Activated CD4-positive, alpha-beta memory T cell treated with anti-CD3 and anti-CD28 coated beads for 36 hours (primary cell): ENCODE data around the gene STXBP1. TPM values are rescaled to one million over a fixed set of nuclear protein-coding genes. Genes with fewer than 3 reads are reported as not detected.

Source experiments
- CTCF ChIA-PET: fragments of 350-600 bp; sonication (Branson Sonifier 250); formaldehyde crosslinking; loops from one replicate; lab custom pipeline; 2021; ENCODE audit warnings: antibody characterized with exemption, inconsistent platforms; lab: Charles Lee
- POLR2A ChIA-PET: fragments of 350-600 bp; sonication (Branson Sonifier 250); formaldehyde crosslinking; loops from one replicate; lab custom pipeline; 2021; ENCODE audit warnings: antibody characterized with exemption; lab: Charles Lee
- DNase-seq: peaks from one replicate; pipeline ENCODE4 v3.0.0-alpha.2; 2020
- H3K27ac Mint-ChIP-seq: one replicate; pipeline ENCODE4 v1.8.0; 2021; ENCODE audit warnings: mixed read lengths
- H3K27me3 Mint-ChIP-seq: one replicate; pipeline ENCODE4 v1.8.0; 2021; ENCODE audit warnings: mixed read lengths
- H3K36me3 Mint-ChIP-seq: one replicate; pipeline ENCODE4 v1.8.0; 2021; ENCODE audit warnings: mixed read lengths
- H3K4me1 Mint-ChIP-seq: one replicate; pipeline ENCODE4 v1.8.0; 2021; ENCODE audit warnings: low read depth, mixed read lengths
- H3K4me3 Mint-ChIP-seq: one replicate; pipeline ENCODE4 v1.8.0; 2021; ENCODE audit warnings: mild to moderate bottlenecking, mixed read lengths
- H3K9me3 Mint-ChIP-seq: one replicate; pipeline ENCODE4 v1.8.0; 2021; ENCODE audit warnings: mixed read lengths
- intact Hi-C: fragments of 100-400 bp; cut with micrococcal nuclease; formaldehyde crosslinking; loops from one replicate; pipeline ENCODE4 v1.15.1; 2023
- total RNA-seq, 2 experiments: library from RNA; stranded (reverse); gene quantifications; one replicate each; pipeline ENCODE4 v1.2.3, GENCODE V29; 2021

STXBP1 gene
- total RNA-seq, 2 experiments from 2014 or later = 27.3 to 27.8 TPM

DNA sequence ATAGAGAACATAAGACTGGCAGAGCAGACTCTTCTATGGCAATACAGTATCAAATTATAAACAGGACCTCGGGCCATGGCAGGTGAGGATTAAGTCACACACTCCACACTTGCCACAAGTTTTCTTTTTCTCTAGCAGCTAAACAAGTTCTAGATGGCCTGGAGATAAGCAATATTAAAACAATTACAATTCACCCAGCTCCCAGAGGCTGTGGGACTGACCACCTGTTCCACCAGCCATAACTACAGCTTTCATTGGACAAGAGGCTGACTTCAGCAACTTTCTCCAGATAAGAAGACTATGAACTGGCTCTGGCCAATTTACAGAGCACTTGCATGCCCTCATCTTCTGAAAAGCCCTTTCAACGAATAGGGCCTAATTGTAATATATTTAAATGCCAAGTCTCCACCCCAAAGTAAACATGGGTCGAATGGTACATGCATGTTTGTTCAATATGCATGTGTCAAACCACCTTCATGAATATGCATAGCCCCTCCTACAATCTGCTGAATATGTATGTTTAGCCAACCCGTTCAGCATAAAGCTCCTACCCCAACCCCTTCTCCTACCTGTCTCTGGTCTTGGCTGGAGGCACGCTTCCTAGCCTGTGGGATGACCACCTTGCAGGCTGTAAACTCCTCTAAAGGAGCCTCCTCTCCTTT lies 88.6 kb downstream of the STXBP1 start:
- DNase-seq = no peak
- Mint-ChIP-seq H3K27me3 (no peaks in the 10 kb centered on the region), H3K36me3 (no peaks in the 10 kb centered on the region), H3K9me3 (no peaks in the 10 kb centered on the region), H3K27ac (no peak overlapping the region), H3K4me3 (no peak overlapping the region), H3K4me1 (peaks cover 15% of the 10 kb centered on the region)
- intact Hi-C loops = no loop called here
- ChIA-PET CTCF (interaction anchor here (1.1 to 1.5 kb wide), 2 partner anchors 34 to 92 kb away, joined by 3 to 5 read pairs; partner anchors contain the start of gene TOR2A), POLR2A (no interaction called here)

DNA sequence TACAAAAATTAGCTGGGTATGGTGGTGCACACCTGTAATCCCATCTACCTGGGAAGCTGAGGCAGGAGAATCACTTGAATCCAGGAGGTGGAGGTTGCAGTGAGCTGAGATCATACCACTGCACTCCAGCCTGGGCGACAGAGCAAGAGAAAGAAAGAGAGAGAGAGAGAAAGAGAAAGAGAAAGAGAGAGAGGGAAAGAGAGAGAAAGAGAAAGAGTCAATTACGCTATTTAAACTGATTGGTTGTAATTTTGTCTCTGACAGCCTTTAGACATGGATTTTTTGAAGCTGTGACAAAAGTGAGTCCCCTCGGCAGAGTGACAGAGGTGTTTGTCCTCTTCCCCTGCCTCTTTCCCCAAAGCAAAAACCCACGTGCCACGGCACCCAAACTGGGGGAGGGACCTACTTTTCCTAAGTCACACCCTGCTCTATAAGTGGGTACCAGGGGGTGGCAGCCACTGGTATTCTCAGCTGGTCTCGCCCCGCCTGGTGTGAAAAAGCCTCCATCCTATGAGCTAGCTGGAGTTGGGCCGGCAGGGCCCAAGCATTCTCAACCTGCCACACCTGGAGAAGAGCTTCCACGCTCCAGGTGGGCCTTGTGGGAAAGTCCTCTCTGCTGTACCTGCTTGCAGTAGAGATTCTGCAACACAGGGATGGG lies 91.3 kb downstream of the STXBP1 start:
- H3K9me3 Mint-ChIP-seq = no peaks in the 10 kb centered on the region
- H3K27me3 Mint-ChIP-seq = no peaks in the 10 kb centered on the region
- no peak overlapping the region for H3K4me3 Mint-ChIP-seq
- H3K4me1 Mint-ChIP-seq = peaks cover 23% of the 10 kb centered on the region
- no peak overlapping the region for H3K27ac Mint-ChIP-seq
- ChIA-PET CTCF (interaction anchor here (1.1 to 2.2 kb wide), 2 partner anchors 18 to 218 kb away, joined by 4 read pairs; no protein-coding TSS in a partner anchor), POLR2A (no interaction called here)
- intact Hi-C loops = no loop called here
- no peak for DNase-seq
- H3K36me3 Mint-ChIP-seq = no peaks in the 10 kb centered on the region

DNA sequence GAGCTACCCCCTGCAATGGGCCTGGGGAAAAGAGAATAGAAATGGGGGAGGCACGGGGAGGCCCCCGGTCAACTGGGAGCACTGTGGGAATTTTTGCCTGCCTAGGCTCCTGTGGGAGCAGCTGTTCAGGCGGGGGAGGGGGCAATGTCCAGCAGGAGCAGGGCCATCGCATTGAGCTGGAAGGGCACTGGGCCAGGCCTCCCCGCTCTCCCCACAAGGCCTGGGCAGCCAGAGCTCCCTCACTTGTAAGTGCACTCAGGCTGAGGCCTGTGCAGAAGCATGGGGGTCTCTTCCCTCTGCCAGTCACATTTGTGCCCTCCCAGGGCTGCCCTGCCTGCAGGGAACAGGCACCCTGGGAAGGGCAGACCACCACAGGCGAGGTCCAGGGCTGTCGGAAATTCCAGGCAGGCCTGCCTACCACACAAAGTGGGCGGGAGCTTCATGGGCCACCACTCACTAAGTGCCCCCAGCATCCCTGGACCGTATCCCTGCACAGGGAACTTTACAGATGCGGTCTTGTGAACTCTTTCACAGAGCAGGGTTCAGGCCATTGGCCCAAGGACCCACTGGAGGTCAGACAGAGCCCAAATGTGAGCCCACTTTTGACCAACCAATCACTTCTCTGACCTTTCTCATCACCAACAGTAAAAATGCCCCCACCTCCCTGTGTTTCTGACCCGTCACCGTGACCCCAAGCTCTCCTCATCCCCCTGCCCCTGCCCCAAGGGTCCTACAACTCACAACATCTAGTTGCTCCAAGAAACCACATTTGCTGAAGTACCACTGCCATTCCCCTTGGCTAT lies 93.7 kb downstream of the STXBP1 start:
- intact Hi-C loops = no loop called here
- Mint-ChIP-seq H3K27ac (no peak overlapping the region), H3K27me3 (no peaks in the 10 kb centered on the region), H3K4me3 (no peak overlapping the region), H3K9me3 (no peaks in the 10 kb centered on the region), H3K36me3 (no peaks in the 10 kb centered on the region), H3K4me1 (peaks cover 13% of the 10 kb centered on the region)
- ChIA-PET POLR2A (interaction anchor here (0.8 to 0.9 kb wide), 2 partner anchors 10 to 22 kb away, joined by 3 read pairs; partner anchors contain the start of gene PTRH1), CTCF (interaction anchor here (0.9 to 3.6 kb wide), 2 partner anchors 9 to 29 kb away, joined by 3 to 17 read pairs; partner anchors contain the start of genes PTRH1 and TOR2A)
- DNase-seq = no peak

DNA sequence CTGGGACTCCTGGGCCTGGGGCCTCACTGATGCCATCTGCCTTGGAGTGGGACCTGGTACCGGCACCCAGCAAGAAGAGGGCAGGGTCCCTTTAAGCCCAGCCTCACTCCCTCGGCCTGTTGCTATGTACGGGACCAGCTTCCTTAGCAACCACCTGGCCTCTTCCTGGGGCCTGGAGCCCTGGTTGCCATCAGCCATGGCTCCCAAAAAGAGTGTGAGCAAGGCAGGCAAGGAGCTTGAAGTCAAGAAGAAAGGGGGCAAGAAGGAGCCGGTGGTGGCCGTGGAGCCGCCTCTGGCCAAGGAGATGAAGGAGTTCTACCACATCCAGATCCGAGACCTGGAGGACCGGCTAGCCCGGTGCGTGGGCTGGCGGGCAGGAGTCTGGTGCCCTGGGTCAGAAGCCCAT lies 94.8 kb downstream of the STXBP1 start, which contains the start of gene CFAP157:
CFAP157 (plus strand) TSS at position 153 of the 406 bp plus-strand sequence; CDS start at position 197, 44 bp downstream.
- POLR2A ChIA-PET = no interaction called here

DNA sequence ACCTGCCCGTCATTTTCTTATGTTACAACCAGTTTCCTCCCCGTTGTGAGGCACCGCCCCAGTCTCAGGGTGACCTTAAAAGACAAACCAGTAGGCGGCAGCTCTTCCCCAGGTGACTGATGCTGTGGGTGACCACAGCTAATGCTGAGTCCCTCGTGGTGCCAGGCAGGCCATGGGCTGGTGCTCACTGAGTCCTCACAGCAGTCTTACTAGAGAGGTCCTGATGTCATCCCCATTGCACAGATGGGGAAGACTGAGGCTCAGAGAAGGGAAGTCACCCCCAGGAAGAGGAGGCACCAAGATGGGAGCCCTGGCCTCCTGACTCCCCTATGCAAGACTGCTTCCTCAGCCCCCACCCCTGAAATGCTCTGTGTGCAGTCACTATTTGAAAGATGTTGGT lies 95.7 kb downstream of the STXBP1 start:
- intact Hi-C loops = no loop called here
- Mint-ChIP-seq H3K27ac (no peak overlapping the region), H3K36me3 (no peaks in the 10 kb centered on the region), H3K4me3 (no peak overlapping the region), H3K9me3 (no peaks in the 10 kb centered on the region), H3K4me1 (peaks cover 22% of the 10 kb centered on the region), H3K27me3 (no peaks in the 10 kb centered on the region)
- peak; percentile 63 for DNase-seq
- CTCF ChIA-PET = interaction anchor here (0.9 to 3.6 kb wide), 2 partner anchors 27 to 162 kb away, joined by 4 to 17 read pairs; partner anchors contain the start of gene TOR2A
- POLR2A ChIA-PET = no interaction called here

More for the DNA sequence above, 94.8 kb downstream of the STXBP1 start, which contains the start of gene CFAP157:
- CTCF ChIA-PET = interaction anchor here (3.6 kb wide), 1 partner anchor 28 kb away, joined by 17 read pairs; the partner anchor contains the start of gene TOR2A
- H3K4me1 Mint-ChIP-seq = peaks cover 22% of the 10 kb centered on the region
- H3K36me3 Mint-ChIP-seq = no peaks in the 10 kb centered on the region
- H3K27me3 Mint-ChIP-seq = no peaks in the 10 kb centered on the region
- no peak for DNase-seq
- intact Hi-C loops = no loop called here
- H3K4me3 Mint-ChIP-seq = no peak within 1 kb of the TSS
- H3K9me3 Mint-ChIP-seq = no peaks in the 10 kb centered on the region
- H3K27ac Mint-ChIP-seq = no peak within 1 kb of the TSS

DNA sequence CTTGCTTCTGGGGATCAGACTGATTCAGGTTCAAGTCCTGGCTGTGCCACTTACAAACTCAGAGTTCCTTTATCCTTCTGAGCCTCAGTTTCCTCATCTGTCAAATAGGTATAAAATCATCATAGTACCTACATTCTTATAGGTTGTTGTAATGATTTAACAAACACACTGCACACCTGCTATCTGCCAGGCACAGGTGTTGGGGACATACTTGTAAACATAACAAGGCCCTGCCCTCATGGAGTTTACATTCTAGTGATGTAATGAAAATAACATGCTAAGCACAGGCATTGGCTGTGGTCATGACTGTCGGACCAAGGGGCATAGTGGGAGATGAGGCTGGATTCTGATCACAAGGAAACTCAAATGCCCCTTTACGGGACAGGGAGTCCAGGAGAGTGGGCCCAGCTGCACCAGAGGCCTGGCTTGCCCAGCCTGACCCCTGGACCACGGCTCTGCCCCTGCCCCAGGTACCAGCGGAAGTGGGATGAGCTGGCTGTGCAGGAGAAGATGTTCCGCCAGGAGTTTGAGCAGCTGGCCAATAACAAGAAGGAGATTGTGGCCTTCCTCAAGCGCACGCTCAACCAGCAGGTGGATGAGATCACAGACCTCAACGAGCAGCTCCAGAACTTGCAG lies 97.0 kb downstream of the STXBP1 start:
- H3K4me1 Mint-ChIP-seq = peaks cover 22% of the 10 kb centered on the region
- H3K9me3 Mint-ChIP-seq = no peaks in the 10 kb centered on the region
- ChIA-PET CTCF (interaction anchor here (1.0 to 1.2 kb wide), 2 partner anchors 26 to 186 kb away, joined by 3 to 5 read pairs; no protein-coding TSS in a partner anchor), POLR2A (no interaction called here)
- H3K4me3 Mint-ChIP-seq = no peak overlapping the region
- no peak overlapping the region for H3K27ac Mint-ChIP-seq
- DNase-seq = no peak
- H3K27me3 Mint-ChIP-seq = no peaks in the 10 kb centered on the region
- intact Hi-C loops = no loop called here
- H3K36me3 Mint-ChIP-seq = no peaks in the 10 kb centered on the region

DNA sequence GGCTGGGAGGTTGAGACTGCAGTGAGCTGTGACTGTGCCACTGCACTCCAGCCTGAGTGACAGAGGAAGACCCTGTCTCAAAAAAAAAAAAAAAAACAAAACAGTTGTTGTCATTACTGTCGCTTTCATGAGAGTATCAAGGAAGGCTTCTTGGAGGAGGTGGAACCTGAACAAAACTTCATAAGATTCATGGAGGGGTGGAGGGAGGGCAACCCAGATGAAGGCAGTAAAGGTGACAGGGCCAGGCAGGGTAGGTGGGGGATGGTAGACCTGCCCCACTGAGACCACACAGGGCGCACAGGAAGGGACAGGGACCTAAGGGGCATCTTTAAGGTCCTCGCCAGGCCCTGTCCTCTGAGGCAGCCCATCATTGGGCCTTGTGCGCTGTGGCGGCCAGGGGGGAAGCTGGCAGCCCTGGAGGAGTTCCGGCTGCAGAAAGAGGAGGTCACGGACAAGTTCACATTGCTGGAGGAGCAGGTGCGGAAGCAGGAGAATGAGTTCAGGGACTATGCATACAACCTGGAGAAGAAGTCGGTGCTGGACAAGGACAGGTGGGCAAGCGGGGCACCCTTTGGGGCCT lies 98.2 kb downstream of the STXBP1 start:
- DNase-seq = peak; percentile 5
- Mint-ChIP-seq H3K27ac (no peak overlapping the region), H3K4me3 (no peak overlapping the region), H3K36me3 (no peaks in the 10 kb centered on the region), H3K9me3 (no peaks in the 10 kb centered on the region), H3K4me1 (peaks cover 26% of the 10 kb centered on the region), H3K27me3 (no peaks in the 10 kb centered on the region)
- POLR2A ChIA-PET = no interaction called here
- CTCF ChIA-PET = no interaction called here
- intact Hi-C loops = loop anchor here (2.0 kb wide), 1 partner anchor 17 kb away; no protein-coding TSS in a partner anchor

DNA sequence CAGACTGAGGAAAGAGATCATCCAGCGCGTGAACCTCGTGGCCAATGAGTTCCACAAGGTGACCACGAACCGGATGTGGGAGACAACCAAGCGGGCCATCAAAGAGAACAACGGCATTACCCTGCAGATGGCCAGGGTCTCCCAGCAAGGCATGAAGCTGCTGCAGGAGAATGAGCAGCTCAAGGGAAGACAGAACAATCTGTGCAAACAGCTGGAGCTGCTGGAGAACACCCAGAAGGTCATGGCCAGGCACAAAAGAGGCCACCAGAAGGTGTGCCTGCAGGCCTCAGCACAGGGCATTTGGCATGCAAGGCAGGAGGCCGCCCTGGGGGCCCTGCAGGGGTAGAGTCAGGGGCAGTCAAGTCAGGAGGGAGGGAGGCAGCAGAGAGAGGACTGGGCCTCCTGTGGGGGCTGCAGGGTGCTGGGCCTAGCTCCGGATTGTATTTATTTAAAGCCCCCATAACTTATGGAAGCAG lies 99.2 kb downstream of the STXBP1 start:
- peaks cover 30% of the 10 kb centered on the region for H3K4me1 Mint-ChIP-seq
- no peak overlapping the region for H3K27ac Mint-ChIP-seq
- no peaks in the 10 kb centered on the region for H3K27me3 Mint-ChIP-seq
- no peaks in the 10 kb centered on the region for H3K9me3 Mint-ChIP-seq
- intact Hi-C loops = loop anchor here (2.0 kb wide), 1 partner anchor 16 kb away; no protein-coding TSS in a partner anchor
- ChIA-PET POLR2A (interaction anchor here (1.1 kb wide), 2 partner anchors 24 to 195 kb away, joined by 3 to 4 read pairs; partner anchors contain the start of gene TOR2A), CTCF (interaction anchor here (1.3 to 2.8 kb wide), 2 partner anchors 23 to 210 kb away, joined by 3 to 14 read pairs; partner anchors contain the start of gene TOR2A)
- H3K36me3 Mint-ChIP-seq = no peaks in the 10 kb centered on the region
- H3K4me3 Mint-ChIP-seq = no peak overlapping the region
- DNase-seq = no peak

DNA sequence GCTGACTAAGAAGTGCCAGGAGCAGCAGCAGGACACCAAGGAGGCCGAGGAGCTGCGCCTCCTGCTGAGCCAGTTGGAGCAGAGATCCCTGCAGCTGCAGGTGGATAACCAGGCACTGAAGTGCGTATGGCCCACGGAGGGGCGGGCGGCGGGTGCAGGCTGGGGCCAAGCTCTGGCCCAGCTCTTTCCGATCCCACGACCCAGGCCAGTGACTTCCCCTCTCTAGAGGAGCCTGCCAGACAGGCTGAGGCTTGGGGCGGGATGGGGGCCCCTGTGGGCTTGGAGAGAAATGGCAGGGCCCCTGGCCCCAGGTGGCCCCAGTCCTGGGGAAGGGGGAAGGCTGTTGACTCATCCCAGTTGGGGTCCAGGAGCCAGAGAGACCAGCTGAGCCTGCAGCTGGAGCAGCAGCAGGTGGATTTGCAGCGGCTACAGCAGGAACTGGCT lies 99.8 kb downstream of the STXBP1 start:
- no peak for DNase-seq
- Mint-ChIP-seq H3K4me3 (no peak overlapping the region), H3K36me3 (no peaks in the 10 kb centered on the region), H3K9me3 (no peaks in the 10 kb centered on the region), H3K27me3 (no peaks in the 10 kb centered on the region), H3K4me1 (peaks cover 32% of the 10 kb centered on the region), H3K27ac (no peak overlapping the region)
- CTCF ChIA-PET = interaction anchor here (1.3 to 2.8 kb wide), 2 partner anchors 23 to 209 kb away, joined by 3 to 14 read pairs; partner anchors contain the start of gene TOR2A
- POLR2A ChIA-PET = interaction anchor here (1.1 kb wide), 2 partner anchors 23 to 195 kb away, joined by 3 to 4 read pairs; partner anchors contain the start of gene TOR2A
- intact Hi-C loops = loop anchor here (2.0 kb wide), 1 partner anchor 15 kb away; no protein-coding TSS in a partner anchor

DNA sequence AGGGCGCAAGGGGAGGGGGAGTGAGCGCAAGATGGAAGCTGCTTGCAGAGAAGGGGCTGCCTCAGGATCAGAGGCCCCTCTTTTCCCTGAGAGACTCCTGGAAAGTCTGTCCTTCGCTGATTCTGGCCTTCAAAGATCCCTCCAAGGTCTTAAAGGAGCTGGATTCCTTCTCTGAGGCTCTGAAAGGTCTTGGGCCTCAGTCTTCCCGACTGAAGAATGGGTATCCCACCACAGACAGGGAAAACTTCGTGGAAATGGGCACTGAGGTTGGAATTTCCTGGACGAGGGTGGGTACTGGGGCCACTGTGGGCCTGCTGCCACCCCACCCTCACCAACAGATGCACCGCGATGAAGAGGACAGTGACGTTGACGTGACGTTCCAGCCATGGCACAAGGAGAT lies 100.3 kb downstream of the STXBP1 start:
- DNase-seq = no peak
- no peak overlapping the region for H3K4me3 Mint-ChIP-seq
- H3K27ac Mint-ChIP-seq = no peak overlapping the region
- POLR2A ChIA-PET = interaction anchor here (1.0 to 1.1 kb wide), 2 partner anchors 22 to 194 kb away, joined by 3 to 4 read pairs; partner anchors contain the start of gene TOR2A
- intact Hi-C loops = no loop called here
- CTCF ChIA-PET = interaction anchor here (0.6 to 2.8 kb wide), 2 partner anchors 22 to 67 kb away, joined by 3 to 14 read pairs; partner anchors contain the start of gene TOR2A
- peaks cover 29% of the 10 kb centered on the region for H3K4me1 Mint-ChIP-seq
- H3K9me3 Mint-ChIP-seq = no peaks in the 10 kb centered on the region
- H3K27me3 Mint-ChIP-seq = no peaks in the 10 kb centered on the region
- H3K36me3 Mint-ChIP-seq = no peaks in the 10 kb centered on the region
